Measurements from ENCODE around the gene MAML3.
"Not testable (repeated sequence)": the region's sequence is repeated elsewhere in the genome, so short reads cannot be mapped to it uniquely, and the experiment has no call there.

MAML3 gene

DNA sequence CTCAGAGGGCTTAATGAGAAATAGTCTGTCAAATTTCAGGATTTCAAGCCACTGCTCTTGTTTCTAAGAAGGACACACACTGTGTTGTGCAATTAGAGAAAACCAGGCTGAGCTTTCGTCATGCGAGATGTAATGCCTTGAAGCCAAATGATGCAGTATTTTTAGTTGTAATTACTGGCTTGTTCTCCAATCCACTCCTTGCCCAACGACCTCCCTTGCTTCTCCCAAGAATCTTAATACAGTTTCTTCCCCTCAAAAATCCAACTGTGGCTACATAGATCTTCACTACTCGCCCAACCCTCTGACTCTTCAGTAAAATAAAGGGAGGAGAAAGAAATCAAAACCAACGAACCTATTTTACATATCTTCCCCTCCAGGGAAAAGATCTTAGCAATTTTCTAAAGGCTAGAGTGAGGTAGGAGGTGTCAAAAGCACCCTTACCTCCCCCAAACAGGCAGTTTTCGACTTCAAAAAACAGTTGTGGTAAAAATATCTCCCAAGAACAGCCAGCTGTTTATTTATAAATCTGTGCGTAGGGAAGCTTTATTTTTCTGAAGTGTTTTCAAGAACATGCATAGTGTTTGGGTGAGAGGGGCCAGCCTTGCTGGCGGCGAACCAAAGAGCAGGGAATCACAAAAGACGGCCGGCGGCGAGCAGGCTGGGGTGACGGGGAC is 419.6 kb downstream of the MAML3 start:
- no peak for DNase-seq (ENCODE audit: low read depth in 2 of 2)

GRCh38 chr4:139732991-139733570 is 420.9 kb downstream of the MAML3 start:
- no peak for DNase-seq (ENCODE audit: low read depth in 2 of 2)

DNA sequence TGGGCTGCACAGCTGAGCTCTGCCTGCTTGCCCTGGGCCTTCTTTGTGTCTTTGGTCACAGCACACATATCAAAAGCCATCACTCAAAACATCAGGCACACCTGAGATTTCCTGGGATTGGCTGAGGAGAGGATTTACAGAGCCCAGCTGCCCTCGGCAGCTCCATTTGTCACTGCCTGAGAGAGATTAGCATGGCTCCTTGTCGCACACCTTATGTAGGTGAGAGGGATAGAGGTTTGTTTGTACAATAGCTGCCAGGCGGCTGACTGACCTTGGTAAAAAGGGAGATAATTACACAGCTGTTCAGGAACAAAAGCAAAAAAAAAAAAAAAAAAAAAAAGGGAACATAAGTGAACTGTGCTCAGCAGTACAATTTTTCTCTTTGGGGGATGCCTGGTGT is 425.1 kb downstream of the MAML3 start:
- no peak for DNase-seq (ENCODE audit: low read depth in 2 of 2)

DNA sequence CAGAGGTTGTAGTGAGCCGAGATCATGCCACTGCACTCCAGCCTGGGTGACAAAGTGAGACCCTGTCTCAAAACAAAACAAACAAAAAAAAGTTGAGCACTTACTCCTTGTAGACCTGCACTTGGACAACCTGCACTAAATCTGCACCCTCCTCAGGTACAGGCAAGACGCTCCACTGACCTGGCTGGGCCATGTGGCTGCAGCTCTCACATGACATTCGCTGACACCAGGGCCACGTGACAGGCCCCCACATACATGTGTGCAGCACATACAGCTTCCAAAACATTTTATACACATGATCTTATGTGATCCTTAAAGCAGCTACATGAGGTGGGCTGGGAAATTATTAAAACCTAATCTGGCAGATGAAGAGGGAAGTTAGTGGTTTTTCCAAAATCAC is 425.8 kb downstream of the MAML3 start:
- no peak for DNase-seq (ENCODE audit: low read depth in 2 of 2)

- no peak for DNase-seq (ENCODE audit: low read depth in 2 of 2)
Observed at GRCh38 chr4:139726615-139727014, 427.4 kb downstream of the MAML3 start.

- no peak for DNase-seq (ENCODE audit: low read depth in 2 of 2)
Observed at GRCh38 chr4:139725236-139725635, 428.7 kb downstream of the MAML3 start.

- DNase-seq (ENCODE audit: low read depth in 2 of 2) = no peak
Observed at GRCh38 chr4:139721789-139722188, 432.2 kb downstream of the MAML3 start.

- no peak for DNase-seq (ENCODE audit: low read depth in 2 of 2)
Observed at GRCh38 chr4:139720806-139721205, 433.2 kb downstream of the MAML3 start.

DNA sequence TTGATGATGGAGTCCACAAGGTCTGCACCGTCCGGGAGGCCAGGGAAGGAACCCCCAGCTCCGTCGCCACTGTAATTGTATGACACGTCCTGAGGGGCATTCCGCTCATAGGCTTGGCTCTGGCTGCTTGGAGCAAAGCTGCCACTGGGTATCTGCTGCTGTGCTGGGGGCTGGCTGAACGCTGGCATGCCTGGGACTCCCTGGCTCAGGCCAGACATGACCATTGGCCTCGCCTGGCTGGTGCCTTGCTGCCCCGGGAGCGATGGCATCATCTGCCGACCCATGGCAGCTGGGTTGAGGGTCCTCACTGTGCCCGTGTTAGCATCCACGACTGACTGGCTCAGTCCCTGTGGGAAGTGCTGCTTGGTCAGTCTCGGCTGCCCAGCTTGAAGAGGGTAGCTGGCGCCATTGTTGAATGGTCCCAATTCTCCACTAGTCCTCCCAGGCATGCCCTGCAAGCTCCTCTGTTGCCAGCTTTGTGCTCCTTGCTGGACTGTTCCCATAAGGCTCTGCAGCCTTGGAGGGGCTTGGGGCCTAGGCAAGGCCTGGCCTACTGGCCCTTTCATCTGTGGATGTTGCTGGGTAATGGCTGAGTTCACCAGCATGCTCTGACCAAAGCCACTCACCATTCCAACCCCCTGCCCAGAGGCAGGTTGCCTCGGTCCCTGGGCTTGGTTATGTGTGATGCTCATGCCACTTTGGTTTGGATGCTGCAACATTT is 434.4 kb downstream of the MAML3 start:
- no peak for DNase-seq (ENCODE audit: low read depth in 2 of 2)

DNA sequence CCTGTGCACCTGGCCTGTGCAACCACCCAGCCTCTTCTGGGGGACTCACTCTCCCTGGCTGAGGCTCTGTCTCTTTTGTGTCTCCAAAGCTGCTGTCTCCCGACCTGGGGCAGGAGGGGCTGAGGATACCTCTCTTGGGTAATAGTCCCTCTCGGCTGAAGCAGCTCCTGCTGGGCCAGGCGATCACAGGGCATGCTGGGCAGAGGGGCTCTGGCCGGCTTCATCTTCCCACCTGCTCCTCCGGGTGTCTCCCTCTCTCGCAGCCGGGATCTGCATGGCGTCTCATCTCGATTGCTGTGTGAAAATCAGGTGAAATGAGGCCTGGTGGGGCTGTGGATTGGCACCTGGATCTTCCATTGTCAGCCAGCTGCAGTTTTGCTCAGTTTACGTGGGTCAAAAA is 435.2 kb downstream of the MAML3 start:
- no peak for DNase-seq (ENCODE audit: low read depth in 2 of 2)

GRCh38 chr4:139718358-139718757 is 435.6 kb downstream of the MAML3 start:
- no peak for DNase-seq (ENCODE audit: low read depth in 2 of 2)

- DNase-seq (ENCODE audit: low read depth in 2 of 2) = no peak
Observed at GRCh38 chr4:139715746-139716391, 438.1 kb downstream of the MAML3 start.

DNA sequence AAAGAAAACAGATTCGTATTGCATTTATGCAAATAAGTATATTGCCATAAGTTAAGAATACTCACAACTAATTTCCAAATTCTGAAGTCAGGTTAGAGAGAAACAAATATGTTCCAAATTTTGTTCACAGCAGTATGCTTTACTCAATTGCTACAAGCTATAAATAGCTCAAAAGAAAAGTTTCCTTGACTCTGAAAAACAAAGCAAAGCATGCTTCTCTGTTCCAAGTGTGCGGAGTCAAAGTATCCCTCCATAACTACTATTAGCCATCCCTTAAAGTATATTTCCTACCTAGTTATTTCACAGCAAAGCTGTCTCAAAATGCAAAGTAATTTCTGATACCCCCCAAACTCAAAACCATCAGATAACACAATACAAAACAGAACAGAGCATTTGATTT is 441.1 kb downstream of the MAML3 start:
- DNase-seq (ENCODE audit: low read depth in 2 of 2) = no peak

DNA sequence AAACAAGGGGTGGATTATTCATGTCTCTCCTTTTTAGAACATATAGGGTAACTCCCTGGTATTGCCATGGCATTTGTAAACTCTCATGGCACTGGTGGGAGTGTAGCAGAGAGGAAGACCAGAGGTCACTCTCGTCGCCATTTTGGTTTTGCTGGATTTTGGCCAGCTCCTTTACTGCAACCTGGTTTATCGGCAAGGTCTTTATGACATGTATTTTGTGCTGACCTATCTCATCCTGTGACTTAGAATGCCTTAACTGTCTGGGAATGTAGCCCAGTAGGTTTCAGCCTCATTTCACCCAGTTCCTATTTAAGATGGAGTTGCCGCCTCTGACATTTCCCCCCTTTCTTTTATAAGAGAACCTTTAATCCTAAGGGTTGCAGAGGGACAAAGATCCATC is 442.5 kb downstream of the MAML3 start:
- no peak for DNase-seq (ENCODE audit: low read depth in 2 of 2)

DNA sequence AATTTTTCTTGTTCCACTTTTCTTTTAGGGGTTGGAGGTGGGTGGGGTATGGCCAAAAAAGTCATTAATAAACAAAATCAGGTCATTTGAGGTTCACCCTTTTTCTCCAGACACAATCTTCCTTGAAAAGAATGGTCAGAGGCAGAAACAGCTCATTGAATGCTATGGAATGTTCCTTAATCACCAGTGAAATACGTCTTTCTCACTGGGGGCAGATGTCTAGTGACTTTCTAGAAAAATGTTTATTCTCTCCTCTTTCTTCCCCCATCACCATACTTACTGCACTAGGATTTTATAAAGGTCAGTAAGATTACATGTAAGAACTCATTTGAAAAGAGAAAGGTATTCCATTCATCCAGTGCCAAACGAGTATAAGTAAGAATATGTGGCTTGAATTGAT is 443.9 kb downstream of the MAML3 start:
- no peak for DNase-seq (ENCODE audit: low read depth in 2 of 2)

DNA sequence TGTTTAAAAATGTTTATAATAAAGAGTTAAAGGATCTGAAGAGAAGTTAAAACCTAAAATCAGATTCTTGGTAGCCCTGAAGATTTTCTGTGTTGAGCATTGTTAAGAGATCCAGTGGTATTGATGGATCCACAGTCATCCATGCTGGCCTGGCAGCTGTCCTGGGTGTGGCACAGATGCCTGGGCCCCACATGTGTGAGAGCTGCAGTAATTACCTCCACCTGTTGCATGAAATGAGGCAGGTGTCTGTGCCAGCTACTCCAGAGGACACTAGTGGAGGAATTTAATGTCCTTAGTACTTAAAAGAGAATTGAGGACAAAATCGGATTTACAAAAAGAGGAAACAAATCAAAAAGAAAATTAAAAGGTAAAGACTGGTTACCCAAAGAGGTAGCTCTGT is 444.3 kb downstream of the MAML3 start:
- no peak for DNase-seq (ENCODE audit: low read depth in 2 of 2)

GRCh38 chr4:139704915-139705485 is 449.0 kb downstream of the MAML3 start:
- DNase-seq (ENCODE audit: low read depth in 2 of 2) = no peak

- no peak for DNase-seq (ENCODE audit: low read depth in 2 of 2)
Observed at GRCh38 chr4:139700568-139700967, 453.4 kb downstream of the MAML3 start.

DNA sequence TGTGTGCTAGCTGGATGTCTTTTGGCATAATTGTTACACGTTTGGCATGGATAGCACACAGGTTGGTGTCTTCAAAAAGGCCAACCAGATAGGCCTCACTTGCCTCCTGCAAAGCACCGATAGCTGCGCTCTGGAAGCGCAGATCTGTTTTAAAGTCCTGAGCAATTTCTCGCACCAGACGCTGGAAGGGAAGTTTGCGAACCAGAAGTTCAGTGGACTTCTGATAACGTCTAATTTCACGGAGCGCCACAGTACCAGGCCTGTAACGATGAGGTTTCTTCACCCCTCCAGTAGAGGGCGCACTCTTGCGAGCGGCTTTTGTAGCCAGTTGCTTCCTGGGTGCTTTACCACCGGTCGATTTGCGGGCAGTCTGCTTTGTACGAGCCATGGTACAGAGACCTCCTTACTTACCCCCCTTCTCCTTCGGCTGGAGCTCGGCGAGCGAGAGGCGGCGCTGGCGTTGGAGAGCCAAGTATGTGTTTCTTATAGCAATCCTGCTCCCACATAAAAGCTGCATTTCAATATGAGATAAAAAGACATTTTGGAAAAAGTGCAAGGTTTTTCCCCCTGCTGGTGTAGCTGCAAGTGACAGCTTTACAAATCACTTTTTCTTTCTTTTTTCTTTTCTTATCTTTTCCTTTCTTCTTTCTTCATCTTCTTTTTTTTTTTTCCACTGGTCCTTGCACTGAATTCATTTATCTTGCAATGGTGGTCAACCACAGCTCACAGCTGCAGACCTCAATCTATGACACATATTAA is 455.6 kb downstream of the MAML3 start:
- not testable (repeated sequence) for DNase-seq (ENCODE audit: low read depth in 2 of 2)

DNA sequence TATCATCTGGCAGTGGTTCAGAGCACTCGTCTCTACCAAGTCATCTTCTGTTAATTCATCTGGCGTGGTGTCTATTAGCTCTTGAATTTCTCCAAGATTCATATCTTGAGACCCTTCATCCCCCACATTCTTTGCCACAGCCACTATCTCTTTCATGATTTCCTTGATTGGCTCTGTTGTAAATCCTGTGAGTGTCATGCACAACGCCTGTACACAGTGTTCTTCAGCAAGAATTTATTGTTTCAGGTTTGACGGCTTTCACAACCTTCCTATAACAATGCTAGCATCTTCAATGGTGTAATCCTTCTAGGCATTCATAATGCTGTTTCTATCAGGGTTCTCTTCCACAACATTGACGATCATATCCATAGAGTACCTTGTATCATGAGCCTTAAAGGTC is 457.5 kb downstream of the MAML3 start:
- no peak for DNase-seq (ENCODE audit: low read depth in 2 of 2)

DNA sequence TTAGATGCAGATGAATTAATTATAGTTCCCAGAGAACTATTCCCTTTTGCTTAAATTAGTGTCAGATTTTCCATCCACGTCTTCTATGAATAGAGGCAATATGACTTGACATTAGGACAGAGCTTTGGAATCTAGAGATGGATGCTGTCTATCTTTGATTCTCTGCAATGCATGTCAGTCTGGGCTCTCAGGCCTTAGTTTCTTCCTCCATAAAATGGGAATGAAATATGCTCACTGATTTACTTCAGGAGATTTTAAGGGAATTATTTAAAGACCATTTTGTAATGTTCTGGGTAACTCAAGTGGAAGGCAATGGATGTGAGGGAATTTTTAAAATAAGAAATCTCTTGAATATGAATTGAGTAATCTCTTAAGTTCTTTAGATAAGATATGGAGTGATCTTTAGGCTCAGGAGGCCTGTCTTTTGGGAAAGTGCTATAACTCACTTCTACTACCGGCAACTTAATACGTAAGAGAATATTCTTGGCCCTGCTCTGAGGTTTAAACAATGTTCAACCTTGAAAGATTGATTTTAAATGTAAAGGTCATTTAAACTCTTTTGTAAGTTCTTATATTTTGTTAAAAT is 459.4 kb downstream of the MAML3 start:
- no peak for DNase-seq (ENCODE audit: low read depth in 2 of 2)

Measured in stimulated activated CD4-positive, alpha-beta T cell treated with anti-CD3 and anti-CD28 coated beads, Interleukin-1b, Interleukin-23, amount 100 ng/mL, for 1 hour (primary cell).